RWPE1 (cell line): Measurements from ENCODE around the gene ZNF236.

Experiments
- CTCF ChIA-PET: fragments of 350-600 bp; sonication (Branson Sonifier 250); formaldehyde crosslinking; extraction: SDS; loops from one replicate; lab custom pipeline; 2021; lab: Yijun Ruan, JAX
- POLR2A ChIA-PET: fragments of 400-600 bp; formaldehyde crosslinking; extraction: SDS; loops from one replicate; lab custom pipeline; 2020; ENCODE audit warnings: antibody characterized with exemption; ENCODE audit not compliant: low non-redundant PET; lab: Yijun Ruan, JAX
- DNase-seq: peaks from one replicate; pipeline ENCODE4 v3.0.0; 2012; ENCODE audit warnings: low spot score
- H3K27ac ChIP-seq: fragments of 450-650 bp; 2 replicates; pipeline ENCODE4 v1.5.1; 2017
- CTCF ChIP-seq: fragments of 450-650 bp; conservative IDR thresholded peaks from 2 replicates; pipeline ENCODE4 v1.5.1; 2017; ENCODE audit warnings: low read depth, mild to moderate bottlenecking

Gene ZNF236

GRCh38 chr18:77019641-77020040 lies 197.3 kb downstream of the ZNF236 start:
- POLR2A ChIA-PET: no interaction called here
- CTCF ChIA-PET: no interaction called here
- no peak for TF ChIP-seq CTCF

More at GRCh38 chr18:77019641-77020040, 197.3 kb downstream of the ZNF236 start:
- H3K27ac ChIP-seq: no peak overlapping the region
- no peak for DNase-seq
